HepG2 (cell line): Measurements from ENCODE around the gene CEP78. TPM values are rescaled to one million over a fixed set of nuclear protein-coding genes. Genes with fewer than 3 reads are reported as not detected.

Experiments used
- DMAP1 ChIP-seq: IDR thresholded peaks from 2 replicates; pipeline ENCODE4 v1.6.1; 2016
- ELF4 ChIP-seq: sonication (generic); formaldehyde crosslinking; IDR thresholded peaks from 2 replicates; pipeline ENCODE4 v1.5.0; 2020; ENCODE audit warnings: missing genetic modification reagents, mild to moderate bottlenecking, moderate library complexity, borderline replicate concordance
- FLYWCH1 ChIP-seq: sonication (generic); formaldehyde crosslinking; IDR thresholded peaks from 2 replicates; pipeline ENCODE4 v1.8.1; 2023; ENCODE audit warnings: mild to moderate bottlenecking, missing genetic modification reagents
- HNRNPL ChIP-seq: fragments of 200-400 bp; formaldehyde crosslinking; IDR thresholded peaks from 2 replicates; pipeline ENCODE4 v1.6.1; 2017; ENCODE audit warnings: mild to moderate bottlenecking, low read depth, low read length
- JDP2 ChIP-seq: sonication (generic); formaldehyde crosslinking; IDR thresholded peaks from 2 replicates; pipeline ENCODE4 v1.8.1; 2022; ENCODE audit warnings: missing genetic modification reagents, borderline replicate concordance
- KLF9 ChIP-seq: IDR thresholded peaks from 2 replicates; pipeline ENCODE4 v1.6.1; 2016; ENCODE audit warnings: low read depth
- MAFG ChIP-seq: sonication (generic); formaldehyde crosslinking; IDR thresholded peaks from 2 replicates; pipeline ENCODE4 v1.5.1; 2020; ENCODE audit warnings: mild to moderate bottlenecking, missing genetic modification reagents
- MTF2 ChIP-seq: sonication (generic); formaldehyde crosslinking; IDR thresholded peaks from 2 replicates; pipeline ENCODE4 v1.5.0; 2020; ENCODE audit warnings: missing genetic modification reagents, borderline replicate concordance
- NFKBIZ ChIP-seq: IDR thresholded peaks from 2 replicates; pipeline ENCODE4 v1.6.1; 2018; ENCODE audit warnings: missing genetic modification reagents, missing compliant biosample characterization
- POLR2A ChIP-seq, 2 experiments: IDR thresholded peaks; 2 replicates each; pipeline ENCODE4 v1.6.1; 2011; ENCODE audit warnings: low read depth in 2 of 2, low read length in 2 of 2, mild to moderate bottlenecking in 1 of 2, moderate library complexity in 1 of 2; ENCODE audit not compliant: insufficient read depth in 1 of 2
- PRMT3 ChIP-seq: sonication (generic); formaldehyde crosslinking; IDR thresholded peaks from 2 replicates; pipeline ENCODE4 v1.8.1; 2022; ENCODE audit warnings: low read depth, mild to moderate bottlenecking, moderate library complexity, missing genetic modification reagents, borderline replicate concordance
- RAD21 ChIP-seq: fragments of 450-650 bp; formaldehyde crosslinking; IDR thresholded peaks from 2 replicates; pipeline ENCODE4 v1.5.0; 2020; ENCODE audit warnings: mild to moderate bottlenecking
- REXO4 ChIP-seq: sonication (generic); formaldehyde crosslinking; IDR thresholded peaks from 2 replicates; pipeline ENCODE4 v1.8.0; 2022; ENCODE audit warnings: missing genetic modification reagents, mild to moderate bottlenecking, borderline replicate concordance
- SSRP1 ChIP-seq: IDR thresholded peaks from 2 replicates; pipeline ENCODE4 v1.6.1; 2016; ENCODE audit warnings: control low read depth
- TSC22D2 ChIP-seq: sonication (generic); formaldehyde crosslinking; IDR thresholded peaks from 2 replicates; pipeline ENCODE4 v1.5.1; 2020; ENCODE audit warnings: missing genetic modification reagents, mild to moderate bottlenecking, borderline replicate concordance
- ZBTB8A ChIP-seq: sonication (generic); formaldehyde crosslinking; IDR thresholded peaks from 2 replicates; pipeline ENCODE4 v1.4.0; 2020; ENCODE audit warnings: mild to moderate bottlenecking, low read depth, missing genetic modification reagents, borderline replicate concordance
- ZNF282 ChIP-seq: fragments of 450-650 bp; IDR thresholded peaks from 2 replicates; pipeline ENCODE4 v1.6.1; 2018; ENCODE audit not compliant: partially characterized antibody
- ZNF350 ChIP-seq: sonication (generic); formaldehyde crosslinking; IDR thresholded peaks from 2 replicates; pipeline ENCODE4 v1.4.0; 2020; ENCODE audit warnings: mild to moderate bottlenecking, low read depth, missing genetic modification reagents, borderline replicate concordance
- ZNF431 ChIP-seq: sonication (generic); formaldehyde crosslinking; IDR thresholded peaks from 2 replicates; pipeline ENCODE4 v1.9.0; 2022; ENCODE audit warnings: missing genetic modification reagents, low read depth, mild to moderate bottlenecking, borderline replicate concordance
- ZNF598 ChIP-seq: sonication (generic); formaldehyde crosslinking; IDR thresholded peaks from 2 replicates; pipeline ENCODE4 v1.5.1; 2020; ENCODE audit warnings: mild to moderate bottlenecking, missing genetic modification reagents, borderline replicate concordance
- polyA plus RNA-seq, 8 experiments: library from polyadenylated mRNA; depleted of rRNA in 3 of 8; stranded (reverse) in 7 of 8; unstranded in 1 of 8; fragments of >200 nt; fragmentation: Illumina TruSeq in 4 of 8; extraction: Trizol in 4 of 8; gene quantifications; 2 replicates each; pipeline versions ENCODE4 v1.2.1 to v1.2.3, GENCODE V29; 2011 to 2016; ENCODE audit warnings: low read depth in 4 of 8, missing spikeins in 1 of 8, mixed read lengths in 1 of 8; ENCODE audit not compliant: insufficient read depth in 1 of 8
- total RNA-seq, 5 experiments: library from RNA; depleted of rRNA; stranded (reverse); fragments of >200 nt; fragmentation: Illumina TruSeq; extraction: Trizol; gene quantifications; 2 replicates each; pipeline ENCODE4 v1.2.3, GENCODE V29; 2016; ENCODE audit warnings: low read depth in 1 of 5
- TF ChIP-seq, protein P1 (sequence below): sonication (generic); formaldehyde crosslinking; IDR thresholded peaks from 2 replicates; pipeline ENCODE4 v1.4.0; 2020; ENCODE audit warnings: missing genetic modification reagents
- TF ChIP-seq, protein P2 (sequence below): sonication (generic); formaldehyde crosslinking; IDR thresholded peaks from 2 replicates; pipeline ENCODE4 v1.9.0; 2021; ENCODE audit warnings: missing genetic modification reagents, borderline replicate concordance
- TF ChIP-seq, protein P3 (sequence below): sonication (generic); formaldehyde crosslinking; IDR thresholded peaks from 2 replicates; pipeline ENCODE4 v1.5.1; 2020; ENCODE audit warnings: missing genetic modification reagents, mild to moderate bottlenecking, borderline replicate concordance

The CEP78 gene
- total and polyA plus RNA-seq, 2 of the 13 experiments (the other 11 are each of a cell fraction or from before 2014, with no cell fraction given): 5.1 to 30.8 TPM

DNA sequence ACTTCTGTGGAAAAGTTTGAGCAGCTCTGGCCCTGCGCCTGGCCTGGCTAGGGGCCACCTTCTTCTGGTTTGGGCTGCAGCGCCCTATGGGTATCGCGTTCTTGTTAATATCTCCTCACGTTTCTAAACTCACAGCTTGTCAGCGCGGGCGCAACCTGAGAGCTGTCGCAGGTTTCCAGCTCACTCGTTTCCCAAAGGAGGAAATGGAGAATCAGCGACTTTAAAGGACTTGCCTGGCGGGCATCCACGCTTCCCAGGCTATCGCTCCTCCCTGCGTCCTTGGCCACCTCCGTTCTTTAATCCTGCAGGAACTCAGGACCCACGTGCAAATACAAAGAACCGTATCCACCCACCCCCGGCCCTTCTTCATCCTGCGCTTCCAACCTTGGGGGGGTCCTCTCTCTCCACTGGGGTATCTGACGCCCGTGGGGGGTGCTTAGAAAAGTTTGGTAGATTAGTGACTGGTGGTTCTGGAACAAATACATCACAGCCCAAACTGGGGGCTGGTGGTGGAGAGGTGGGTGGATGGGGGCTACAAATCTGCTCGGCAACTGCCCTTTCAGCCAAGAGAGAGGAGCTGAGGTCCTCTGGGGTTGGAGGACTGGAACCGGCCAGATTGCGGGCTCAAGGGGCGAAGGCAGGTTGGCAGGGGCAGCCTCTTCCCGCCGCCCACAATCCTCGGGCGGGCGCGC is 60.5 kb downstream of the CEP78 start (continued):
- 0 out of 2 replicates have a peak, but pooled peaks have one; percentile 75 for TF ChIP-seq HNRNPL
- 0 out of 2 replicates have a peak, but pooled peaks have one; percentile 34 for TF ChIP-seq PRMT3
- peak; percentile 45; the same call in 1 of the 2 replicates for TF ChIP-seq DMAP1 (CRISPR knock-in tag)
- TF ChIP-seq, protein P1, sequence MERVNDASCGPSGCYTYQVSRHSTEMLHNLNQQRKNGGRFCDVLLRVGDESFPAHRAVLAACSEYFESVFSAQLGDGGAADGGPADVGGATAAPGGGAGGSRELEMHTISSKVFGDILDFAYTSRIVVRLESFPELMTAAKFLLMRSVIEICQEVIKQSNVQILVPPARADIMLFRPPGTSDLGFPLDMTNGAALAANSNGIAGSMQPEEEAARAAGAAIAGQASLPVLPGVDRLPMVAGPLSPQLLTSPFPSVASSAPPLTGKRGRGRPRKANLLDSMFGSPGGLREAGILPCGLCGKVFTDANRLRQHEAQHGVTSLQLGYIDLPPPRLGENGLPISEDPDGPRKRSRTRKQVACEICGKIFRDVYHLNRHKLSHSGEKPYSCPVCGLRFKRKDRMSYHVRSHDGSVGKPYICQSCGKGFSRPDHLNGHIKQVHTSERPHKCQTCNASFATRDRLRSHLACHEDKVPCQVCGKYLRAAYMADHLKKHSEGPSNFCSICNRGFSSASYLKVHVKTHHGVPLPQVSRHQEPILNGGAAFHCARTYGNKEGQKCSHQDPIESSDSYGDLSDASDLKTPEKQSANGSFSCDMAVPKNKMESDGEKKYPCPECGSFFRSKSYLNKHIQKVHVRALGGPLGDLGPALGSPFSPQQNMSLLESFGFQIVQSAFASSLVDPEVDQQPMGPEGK (CRISPR knock-in tag): peak; percentile 24; the same call in 1 of the 2 replicates
- TF ChIP-seq RAD21 (CRISPR knock-in tag): peak; percentile 1; the same call in 1 of the 2 replicates
- peak in 1 of 2 experiments; percentile 69; a peak in 1 of 4 replicates for TF ChIP-seq POLR2A (IDR thresholded peaks at IDR 0.05; ENCODE audit: insufficient read depth in 1 of 2, low read depth in 2 of 2, low read length in 2 of 2)
- TF ChIP-seq TSC22D2 (CRISPR knock-in tag): 0 out of 2 replicates have a peak, but pooled peaks have one; percentile 8
- TF ChIP-seq ZNF431 (CRISPR knock-in tag): peak; percentile 1; the same call in 1 of the 2 replicates
- TF ChIP-seq ZNF350: 0 out of 2 replicates have a peak, but pooled peaks have one; percentile 41
- TF ChIP-seq ZBTB8A: no peak
- TF ChIP-seq ZNF282: no peak
- TF ChIP-seq ZNF598: no peak
- no peak for TF ChIP-seq ELF4 (CRISPR knock-in tag)
- TF ChIP-seq MAFG (CRISPR knock-in tag): no peak
- TF ChIP-seq SSRP1: no peak
- no peak for TF ChIP-seq NFKBIZ (CRISPR knock-in tag)
- no peak for TF ChIP-seq REXO4
- TF ChIP-seq, protein P2, sequence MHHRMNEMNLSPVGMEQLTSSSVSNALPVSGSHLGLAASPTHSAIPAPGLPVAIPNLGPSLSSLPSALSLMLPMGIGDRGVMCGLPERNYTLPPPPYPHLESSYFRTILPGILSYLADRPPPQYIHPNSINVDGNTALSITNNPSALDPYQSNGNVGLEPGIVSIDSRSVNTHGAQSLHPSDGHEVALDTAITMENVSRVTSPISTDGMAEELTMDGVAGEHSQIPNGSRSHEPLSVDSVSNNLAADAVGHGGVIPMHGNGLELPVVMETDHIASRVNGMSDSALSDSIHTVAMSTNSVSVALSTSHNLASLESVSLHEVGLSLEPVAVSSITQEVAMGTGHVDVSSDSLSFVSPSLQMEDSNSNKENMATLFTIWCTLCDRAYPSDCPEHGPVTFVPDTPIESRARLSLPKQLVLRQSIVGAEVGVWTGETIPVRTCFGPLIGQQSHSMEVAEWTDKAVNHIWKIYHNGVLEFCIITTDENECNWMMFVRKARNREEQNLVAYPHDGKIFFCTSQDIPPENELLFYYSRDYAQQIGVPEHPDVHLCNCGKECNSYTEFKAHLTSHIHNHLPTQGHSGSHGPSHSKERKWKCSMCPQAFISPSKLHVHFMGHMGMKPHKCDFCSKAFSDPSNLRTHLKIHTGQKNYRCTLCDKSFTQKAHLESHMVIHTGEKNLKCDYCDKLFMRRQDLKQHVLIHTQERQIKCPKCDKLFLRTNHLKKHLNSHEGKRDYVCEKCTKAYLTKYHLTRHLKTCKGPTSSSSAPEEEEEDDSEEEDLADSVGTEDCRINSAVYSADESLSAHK (CRISPR knock-in tag): no peak
- TF ChIP-seq KLF9 (CRISPR knock-in tag): no peak
- TF ChIP-seq JDP2 (CRISPR knock-in tag): no peak
- 0 out of 2 replicates have a peak, but pooled peaks have one; percentile 67 for TF ChIP-seq FLYWCH1 (CRISPR knock-in tag)
- TF ChIP-seq, protein P3, sequence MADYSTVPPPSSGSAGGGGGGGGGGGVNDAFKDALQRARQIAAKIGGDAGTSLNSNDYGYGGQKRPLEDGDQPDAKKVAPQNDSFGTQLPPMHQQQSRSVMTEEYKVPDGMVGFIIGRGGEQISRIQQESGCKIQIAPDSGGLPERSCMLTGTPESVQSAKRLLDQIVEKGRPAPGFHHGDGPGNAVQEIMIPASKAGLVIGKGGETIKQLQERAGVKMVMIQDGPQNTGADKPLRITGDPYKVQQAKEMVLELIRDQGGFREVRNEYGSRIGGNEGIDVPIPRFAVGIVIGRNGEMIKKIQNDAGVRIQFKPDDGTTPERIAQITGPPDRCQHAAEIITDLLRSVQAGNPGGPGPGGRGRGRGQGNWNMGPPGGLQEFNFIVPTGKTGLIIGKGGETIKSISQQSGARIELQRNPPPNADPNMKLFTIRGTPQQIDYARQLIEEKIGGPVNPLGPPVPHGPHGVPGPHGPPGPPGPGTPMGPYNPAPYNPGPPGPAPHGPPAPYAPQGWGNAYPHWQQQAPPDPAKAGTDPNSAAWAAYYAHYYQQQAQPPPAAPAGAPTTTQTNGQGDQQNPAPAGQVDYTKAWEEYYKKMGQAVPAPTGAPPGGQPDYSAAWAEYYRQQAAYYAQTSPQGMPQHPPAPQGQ (CRISPR knock-in tag): no peak
- no peak for TF ChIP-seq MTF2
